Measurements from ENCODE around the gene ZNF507. TPM values are rescaled to one million over a fixed set of nuclear protein-coding genes. Genes with fewer than 3 reads are reported as not detected.

The ZNF507 gene
- total RNA-seq, 1 donor from 2014 or later = 27.5 TPM

GRCh38 chr19:32330213-32330857 lies 15.1 kb upstream of the ZNF507 start:
- no peak overlapping the region for H3K27ac ChIP-seq
- H3K4me1 ChIP-seq = no peaks in the 10 kb centered on the region
- DNase-seq (ENCODE audit: extremely low spot score in 2 of 2) = no peak
- no peak overlapping the region for H3K4me3 ChIP-seq
- H3K36me3 ChIP-seq = no peaks in the 10 kb centered on the region
- H3K9me3 ChIP-seq = no peaks in the 10 kb centered on the region
- H3K27me3 ChIP-seq = no peaks in the 10 kb centered on the region
- intact Hi-C loops (cut with DNase I) = no loop called here
- TF ChIP-seq, protein P1, sequence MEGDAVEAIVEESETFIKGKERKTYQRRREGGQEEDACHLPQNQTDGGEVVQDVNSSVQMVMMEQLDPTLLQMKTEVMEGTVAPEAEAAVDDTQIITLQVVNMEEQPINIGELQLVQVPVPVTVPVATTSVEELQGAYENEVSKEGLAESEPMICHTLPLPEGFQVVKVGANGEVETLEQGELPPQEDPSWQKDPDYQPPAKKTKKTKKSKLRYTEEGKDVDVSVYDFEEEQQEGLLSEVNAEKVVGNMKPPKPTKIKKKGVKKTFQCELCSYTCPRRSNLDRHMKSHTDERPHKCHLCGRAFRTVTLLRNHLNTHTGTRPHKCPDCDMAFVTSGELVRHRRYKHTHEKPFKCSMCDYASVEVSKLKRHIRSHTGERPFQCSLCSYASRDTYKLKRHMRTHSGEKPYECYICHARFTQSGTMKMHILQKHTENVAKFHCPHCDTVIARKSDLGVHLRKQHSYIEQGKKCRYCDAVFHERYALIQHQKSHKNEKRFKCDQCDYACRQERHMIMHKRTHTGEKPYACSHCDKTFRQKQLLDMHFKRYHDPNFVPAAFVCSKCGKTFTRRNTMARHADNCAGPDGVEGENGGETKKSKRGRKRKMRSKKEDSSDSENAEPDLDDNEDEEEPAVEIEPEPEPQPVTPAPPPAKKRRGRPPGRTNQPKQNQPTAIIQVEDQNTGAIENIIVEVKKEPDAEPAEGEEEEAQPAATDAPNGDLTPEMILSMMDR (IDR thresholded peaks at IDR 0.05) = no peak
- TF ChIP-seq POLR2AphosphoS5 (IDR thresholded peaks at IDR 0.05; ENCODE audit: insufficient read depth in 1 of 2, low read depth in 1 of 2) = no peak
- no peak for TF ChIP-seq POLR2A (IDR thresholded peaks at IDR 0.05)

GRCh38 chr19:32333227-32333626 lies 12.2 kb upstream of the ZNF507 start:
- no peaks in the 10 kb centered on the region for H3K9me3 ChIP-seq
- intact Hi-C loops (cut with DNase I) = no loop called here

DNA sequence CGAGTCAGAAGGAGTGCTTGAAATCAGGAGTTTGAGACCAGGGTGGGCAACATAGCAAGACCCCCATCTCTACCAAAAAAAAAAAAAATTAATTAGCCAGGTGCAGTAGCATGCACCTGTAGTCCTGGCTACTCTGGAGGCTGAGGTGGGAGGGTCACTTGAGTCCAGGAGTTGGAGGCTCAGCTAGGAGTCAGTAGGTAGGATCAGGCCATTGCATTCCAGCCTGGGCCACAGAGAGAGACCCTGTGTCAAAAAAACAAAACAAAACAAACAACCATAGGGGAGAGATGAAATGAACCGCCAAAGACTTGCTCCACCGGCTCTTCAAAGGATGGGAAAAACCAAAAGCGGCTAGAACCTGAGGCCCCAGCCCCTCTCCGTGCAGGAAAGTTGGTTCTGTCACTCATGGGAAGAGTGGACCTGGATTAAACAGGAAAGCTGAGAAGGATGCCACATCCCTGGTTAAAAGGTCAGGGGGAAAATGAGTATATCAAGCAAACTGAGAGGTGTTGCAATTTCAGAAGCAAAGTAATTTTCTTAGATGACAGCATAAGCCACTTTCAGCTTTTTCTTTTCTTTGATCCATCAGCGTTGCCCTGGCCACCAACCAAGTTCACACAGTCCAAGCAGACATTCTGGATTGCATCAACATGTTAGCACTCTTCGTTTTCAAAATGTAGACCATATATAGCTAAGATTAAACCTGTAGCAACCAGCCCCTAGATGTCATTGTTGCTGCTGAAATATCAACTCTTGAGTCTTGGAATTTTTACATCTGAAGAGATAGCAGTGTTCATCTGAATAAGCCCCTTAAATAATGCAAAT lies 8.9 kb upstream of the ZNF507 start:
- no peaks in the 10 kb centered on the region for H3K36me3 ChIP-seq
- TF ChIP-seq POLR2AphosphoS5 (IDR thresholded peaks at IDR 0.05; ENCODE audit: insufficient read depth in 1 of 2, low read depth in 1 of 2) (no peak), POLR2A (IDR thresholded peaks at IDR 0.05) (no peak)
- TF ChIP-seq, protein P1 (IDR thresholded peaks at IDR 0.05) = no peak
- no peak overlapping the region for H3K27ac ChIP-seq
- H3K9me3 ChIP-seq = no peaks in the 10 kb centered on the region
- intact Hi-C loops (cut with DNase I) = no loop called here
- no peak overlapping the region for H3K4me3 ChIP-seq
- no peaks in the 10 kb centered on the region for H3K27me3 ChIP-seq
- DNase-seq (ENCODE audit: extremely low spot score in 2 of 2) = no peak
- no peaks in the 10 kb centered on the region for H3K4me1 ChIP-seq

More at GRCh38 chr19:32333227-32333626, 12.2 kb upstream of the ZNF507 start:
- Histone ChIP-seq H3K4me3 (no peak overlapping the region), H3K27me3 (no peaks in the 10 kb centered on the region), H3K27ac (no peak overlapping the region), H3K4me1 (no peaks in the 10 kb centered on the region), H3K36me3 (no peaks in the 10 kb centered on the region)
- DNase-seq (ENCODE audit: extremely low spot score in 2 of 2) = no peak
- TF ChIP-seq, protein P1 (IDR thresholded peaks at IDR 0.05) = no peak
- TF ChIP-seq POLR2AphosphoS5 (IDR thresholded peaks at IDR 0.05; ENCODE audit: insufficient read depth in 1 of 2, low read depth in 1 of 2) = no peak
- no peak for TF ChIP-seq POLR2A (IDR thresholded peaks at IDR 0.05)

GRCh38 chr19:32337084-32337808 lies 8.2 kb upstream of the ZNF507 start:
- intact Hi-C loops (cut with DNase I) = no loop called here
- Histone ChIP-seq H3K36me3 (no peaks in the 10 kb centered on the region), H3K4me3 (no peak overlapping the region), H3K27me3 (no peaks in the 10 kb centered on the region), H3K9me3 (no peaks in the 10 kb centered on the region), H3K27ac (no peak overlapping the region), H3K4me1 (no peaks in the 10 kb centered on the region)
- TF ChIP-seq POLR2AphosphoS5 (IDR thresholded peaks at IDR 0.05; ENCODE audit: insufficient read depth in 1 of 2, low read depth in 1 of 2) (no peak), POLR2A (IDR thresholded peaks at IDR 0.05) (no peak)
- TF ChIP-seq, protein P1 (IDR thresholded peaks at IDR 0.05) = no peak
- DNase-seq (ENCODE audit: extremely low spot score in 2 of 2) = no peak
